ENCODE data around the gene ASTN1. TPM values are rescaled to one million over a fixed set of nuclear protein-coding genes. Genes with fewer than 3 reads are reported as not detected.

Gene ASTN1
- total and polyA plus RNA-seq, 2 of the 4 experiments (the other 2 are of a cell fraction), result under 0.01 to 0.07 TPM

GRCh38 chr1:176905648-176906047 is 258.9 kb downstream of the ASTN1 start:
- Histone ChIP-seq H3K4me1 (ENCODE audit: control insufficient read depth, insufficient read depth, low read length) (no peaks in the 10 kb centered on the region), H3K23ac (ENCODE audit: low read depth, low read length) (no peak overlapping the region), H2BK120ac (ENCODE audit: low read depth, low read length) (no peak overlapping the region), H3K9me1 (ENCODE audit: insufficient read depth, low read length) (no peaks in the 10 kb centered on the region), H3K18ac (ENCODE audit: low read depth, low read length) (no peak overlapping the region), H4K91ac (ENCODE audit: insufficient read depth, low read depth, low read length) (no peak overlapping the region), H3K36me3 (ENCODE audit: control insufficient read depth, insufficient read depth, low read length) (no peaks in the 10 kb centered on the region), H2BK20ac (ENCODE audit: low read depth, low read length) (no peak overlapping the region), H2BK5ac (ENCODE audit: low read depth, low read length, poor library complexity, severe bottlenecking) (no peak overlapping the region), H4K5ac (ENCODE audit: low read depth, low read length) (no peak overlapping the region), H3K9me3 (ENCODE audit: control insufficient read depth, insufficient read depth, low read length) (no peaks in the 10 kb centered on the region), H3K79me1 (ENCODE audit: low read depth in 1 of 2, low read length in 2 of 2) (no peaks in the 10 kb centered on the region), H3K27ac (ENCODE audit: insufficient read depth, low read length) (no peak overlapping the region), H3K4me2 (ENCODE audit: low read depth, low read length) (no peak overlapping the region), H3K27me3 (ENCODE audit: control insufficient read depth, insufficient read depth, low read length) (peaks cover 2% of the 10 kb centered on the region; the same call in 1 of the 2 replicates), H2AK9ac (replicated peaks; ENCODE audit: low read depth, low read length, poor library complexity) (no peak overlapping the region), H4K20me1 (ENCODE audit: insufficient read depth, low read length) (no peaks in the 10 kb centered on the region), H2BK15ac (ENCODE audit: low read depth, low read length) (no peak overlapping the region), H2AFZ (replicated peaks; ENCODE audit: low read length, poor library complexity) (no peak overlapping the region), H4K8ac (ENCODE audit: low read depth in 2 of 2, low read length in 2 of 2) (no peak overlapping the region), H3K14ac (replicated peaks; ENCODE audit: low read depth, low read length) (no peak overlapping the region), H3K9ac (ENCODE audit: low read depth, low read length) (no peak overlapping the region), H3K4me3 (ENCODE audit: insufficient read depth, low read depth, low read length) (no peak overlapping the region), H2AK5ac (ENCODE audit: low read depth, low read length) (no peak overlapping the region), H3K4ac (ENCODE audit: low read depth, low read length) (no peak overlapping the region), H3K56ac (ENCODE audit: extremely low read depth, insufficient read depth, low read length) (no peak overlapping the region)
- TF ChIP-seq SMC3 (IDR thresholded peaks at IDR 0.05; ENCODE audit: low read depth, low read length) (no peak), NFE2L2 (IDR thresholded peaks at IDR 0.05; ENCODE audit: low read depth, low read length) (no peak), MAZ (IDR thresholded peaks at IDR 0.05; ENCODE audit: borderline replicate concordance, low read depth, low read length) (no peak), MAFK (IDR thresholded peaks at IDR 0.05; ENCODE audit: low read depth, low read length) (no peak), MXI1 (IDR thresholded peaks at IDR 0.05; ENCODE audit: borderline replicate concordance, low read depth, low read length) (no peak), USF2 (IDR thresholded peaks at IDR 0.05; ENCODE audit: low read depth, low read length) (no peak), FOS (IDR thresholded peaks at IDR 0.05; ENCODE audit: low read depth, low read length) (no peak), RCOR1 (IDR thresholded peaks at IDR 0.05; ENCODE audit: insufficient replicate concordance, low read length) (no peak), CEBPB (IDR thresholded peaks at IDR 0.05; ENCODE audit: low read depth, low read length) (no peak), RAD21 (IDR thresholded peaks at IDR 0.05; ENCODE audit: low read length) (no peak), BHLHE40 (IDR thresholded peaks at IDR 0.05; ENCODE audit: low read depth, low read length) (no peak), CHD1 (IDR thresholded peaks at IDR 0.05; ENCODE audit: low read depth, low read length) (no peak), POLR2A (IDR thresholded peaks at IDR 0.05; ENCODE audit: low read depth, low read length) (no peak), RFX5 (IDR thresholded peaks at IDR 0.05; ENCODE audit: low read depth, low read length) (no peak)
- TF ChIP-seq, protein P1, sequence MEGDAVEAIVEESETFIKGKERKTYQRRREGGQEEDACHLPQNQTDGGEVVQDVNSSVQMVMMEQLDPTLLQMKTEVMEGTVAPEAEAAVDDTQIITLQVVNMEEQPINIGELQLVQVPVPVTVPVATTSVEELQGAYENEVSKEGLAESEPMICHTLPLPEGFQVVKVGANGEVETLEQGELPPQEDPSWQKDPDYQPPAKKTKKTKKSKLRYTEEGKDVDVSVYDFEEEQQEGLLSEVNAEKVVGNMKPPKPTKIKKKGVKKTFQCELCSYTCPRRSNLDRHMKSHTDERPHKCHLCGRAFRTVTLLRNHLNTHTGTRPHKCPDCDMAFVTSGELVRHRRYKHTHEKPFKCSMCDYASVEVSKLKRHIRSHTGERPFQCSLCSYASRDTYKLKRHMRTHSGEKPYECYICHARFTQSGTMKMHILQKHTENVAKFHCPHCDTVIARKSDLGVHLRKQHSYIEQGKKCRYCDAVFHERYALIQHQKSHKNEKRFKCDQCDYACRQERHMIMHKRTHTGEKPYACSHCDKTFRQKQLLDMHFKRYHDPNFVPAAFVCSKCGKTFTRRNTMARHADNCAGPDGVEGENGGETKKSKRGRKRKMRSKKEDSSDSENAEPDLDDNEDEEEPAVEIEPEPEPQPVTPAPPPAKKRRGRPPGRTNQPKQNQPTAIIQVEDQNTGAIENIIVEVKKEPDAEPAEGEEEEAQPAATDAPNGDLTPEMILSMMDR (conservative IDR thresholded peaks at IDR 0.05; ENCODE audit: low read depth, low read length), result no peak
- TF ChIP-seq, protein P2, sequence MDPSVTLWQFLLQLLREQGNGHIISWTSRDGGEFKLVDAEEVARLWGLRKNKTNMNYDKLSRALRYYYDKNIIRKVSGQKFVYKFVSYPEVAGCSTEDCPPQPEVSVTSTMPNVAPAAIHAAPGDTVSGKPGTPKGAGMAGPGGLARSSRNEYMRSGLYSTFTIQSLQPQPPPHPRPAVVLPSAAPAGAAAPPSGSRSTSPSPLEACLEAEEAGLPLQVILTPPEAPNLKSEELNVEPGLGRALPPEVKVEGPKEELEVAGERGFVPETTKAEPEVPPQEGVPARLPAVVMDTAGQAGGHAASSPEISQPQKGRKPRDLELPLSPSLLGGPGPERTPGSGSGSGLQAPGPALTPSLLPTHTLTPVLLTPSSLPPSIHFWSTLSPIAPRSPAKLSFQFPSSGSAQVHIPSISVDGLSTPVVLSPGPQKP (IDR thresholded peaks at IDR 0.05; ENCODE audit: borderline replicate concordance, low read depth, low read length), result no peak
- DNase-seq (no peak), ATAC-seq (ENCODE audit: low read depth) (no peak)
- dilution Hi-C loops (cut with HindIII; ENCODE audit: low sequenced_read_pairs, unreplicated experiment), result no loop called here
- CTCF ChIA-PET, result interaction anchor here (1.0 kb wide), 1 partner anchor 1040 kb away, joined by 3 read pairs; no protein-coding TSS in a partner anchor
- in situ Hi-C loops (cut with MboI; ENCODE audit: low sequenced_read_pairs), result loop anchor here (10.0 kb wide), 1 partner anchor 439 kb away; no protein-coding TSS in a partner anchor
- BruUV-seq (replicated peaks), result no TSS peak
- intact Hi-C loops (cut with micrococcal nuclease), result no loop called here
- POLR2A ChIA-PET (ENCODE audit: unreplicated experiment), result no interaction called here
- WGBS, 2 experiments (ENCODE audit: extremely low coverage in 2 of 2, insufficient read length in 1 of 2), result 33% methylated on average over 1 of the region's 7 CpGs; no CpG with 5 or more reads in 1 of the 2 experiments

Data from IMR-90 (cell line).